ENCODE data around the gene NCAM1.

Gene NCAM1

GRCh38 chr11:113085446-113085845 lies 124.2 kb downstream of the NCAM1 start:
- TF ChIP-seq CTCF (IDR thresholded peaks at IDR 0.05; ENCODE audit: low read depth, low read length), result no peak
- DNase-seq (ENCODE audit: extremely low read depth, low read depth), result no peak

- no peak for TF ChIP-seq CTCF (IDR thresholded peaks at IDR 0.05; ENCODE audit: low read depth, low read length)
- no peak for DNase-seq (ENCODE audit: extremely low read depth, low read depth)
Measured at GRCh38 chr11:113087706-113088105, 126.5 kb downstream of the NCAM1 start.

- DNase-seq (ENCODE audit: extremely low read depth, low read depth), result no peak
- no peak for TF ChIP-seq CTCF (IDR thresholded peaks at IDR 0.05; ENCODE audit: low read depth, low read length)
Measured at GRCh38 chr11:113090716-113091480, 129.7 kb downstream of the NCAM1 start.

- DNase-seq (ENCODE audit: extremely low read depth, low read depth), result no peak
- TF ChIP-seq CTCF (IDR thresholded peaks at IDR 0.05; ENCODE audit: low read depth, low read length), result no peak
Measured at GRCh38 chr11:113091481-113091780, 130.2 kb downstream of the NCAM1 start.

GRCh38 chr11:113096648-113097047 lies 135.4 kb downstream of the NCAM1 start:
- no peak for TF ChIP-seq CTCF (IDR thresholded peaks at IDR 0.05; ENCODE audit: low read depth, low read length)
- no peak for DNase-seq (ENCODE audit: extremely low read depth, low read depth)

GRCh38 chr11:113103932-113104690 lies 142.9 kb downstream of the NCAM1 start:
- no peak for DNase-seq (ENCODE audit: extremely low read depth, low read depth)
- TF ChIP-seq CTCF (IDR thresholded peaks at IDR 0.05; ENCODE audit: low read depth, low read length), result no peak

- no peak for DNase-seq (ENCODE audit: extremely low read depth, low read depth)
- TF ChIP-seq CTCF (IDR thresholded peaks at IDR 0.05; ENCODE audit: low read depth, low read length), result no peak
Measured at GRCh38 chr11:113104691-113105251, 143.6 kb downstream of the NCAM1 start.
